ENCODE data around the gene POMT1.
"Not testable (repeated sequence)": the region's sequence is repeated elsewhere in the genome, so short reads cannot be mapped to it uniquely, and the experiment has no call there.

Gene POMT1

DNA sequence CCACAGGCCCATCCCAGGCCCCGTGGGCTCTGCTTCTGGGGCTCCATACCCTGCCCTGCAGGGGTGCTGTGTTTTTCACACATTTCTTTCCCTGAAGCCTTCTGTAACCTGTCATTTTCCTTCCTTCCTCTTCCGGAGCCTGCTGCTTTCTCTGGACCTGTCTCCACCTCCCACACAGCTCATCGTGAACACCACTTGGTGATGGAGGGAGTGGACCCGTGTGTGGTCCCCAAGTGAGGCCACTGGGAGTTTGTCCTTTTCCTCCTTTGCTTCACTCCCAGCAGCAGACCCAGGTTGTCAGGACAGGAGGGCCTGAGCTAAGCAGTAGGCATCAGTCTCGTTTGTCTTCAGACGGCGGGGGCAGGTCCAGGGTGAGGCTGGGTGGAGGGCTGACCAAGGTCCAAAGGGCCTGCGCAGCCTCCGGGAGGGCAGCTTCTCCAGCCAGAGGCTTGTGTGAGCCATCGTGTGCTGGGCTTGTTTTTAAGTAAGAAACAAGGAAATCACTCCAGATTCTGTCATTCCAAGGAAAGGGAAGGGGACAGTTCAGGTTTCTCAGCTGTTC is 5.8 kb upstream of the POMT1 start:
- DNase-seq = no peak

GRCh38 chr9:131499254-131499767 is 3.4 kb upstream of the POMT1 start:
- no peak for DNase-seq

- DNase-seq = no peak
Observed at GRCh38 chr9:131500377-131500776, 2.3 kb upstream of the POMT1 start.

GRCh38 chr9:131500939-131501541 is 1.7 kb upstream of the POMT1 start:
- DNase-seq = no peak

DNA sequence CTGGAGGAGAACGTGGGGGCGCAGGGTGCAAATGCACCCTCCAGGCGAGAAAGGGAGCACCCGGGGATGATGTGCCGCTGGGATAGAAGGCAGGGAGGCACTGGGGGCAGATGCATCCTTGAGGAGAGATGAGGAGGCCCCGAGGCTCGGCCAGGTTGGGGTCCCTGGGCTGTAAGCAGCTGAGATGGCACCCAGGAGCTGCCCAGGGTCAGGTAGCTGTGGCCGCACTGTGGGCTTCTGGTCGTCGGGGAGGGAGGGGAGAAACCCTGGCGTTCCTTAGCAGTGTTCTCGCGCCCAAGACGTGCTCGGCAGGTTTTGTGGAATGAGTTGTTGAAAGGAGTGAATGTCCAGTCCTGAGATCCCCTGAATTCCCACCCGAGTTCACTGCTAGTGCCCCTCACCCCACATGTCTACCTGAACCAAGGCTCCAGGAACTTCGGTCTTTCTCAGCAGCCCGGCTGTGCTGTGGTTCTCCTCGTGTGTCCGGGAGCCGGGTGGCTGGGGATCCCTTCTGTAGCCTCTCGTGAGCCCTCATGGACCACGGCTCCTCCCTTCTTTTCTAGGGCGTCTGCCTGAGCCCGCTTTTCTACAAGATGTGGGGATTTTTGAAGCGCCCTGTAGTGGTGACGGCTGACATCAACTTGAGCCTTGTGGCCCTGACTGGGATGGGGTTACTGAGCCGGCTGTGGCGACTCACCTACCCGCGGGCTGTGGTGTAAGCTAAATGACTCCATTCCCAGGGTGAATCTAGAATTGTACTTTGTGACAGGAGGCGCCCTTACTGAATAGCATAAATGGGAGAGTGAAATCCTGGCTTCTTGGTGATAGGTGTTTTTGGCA is 1.1 kb downstream of the POMT1 start:
- no peak for DNase-seq

GRCh38 chr9:131505012-131505411 is 2.3 kb downstream of the POMT1 start:
- DNase-seq = no peak

DNA sequence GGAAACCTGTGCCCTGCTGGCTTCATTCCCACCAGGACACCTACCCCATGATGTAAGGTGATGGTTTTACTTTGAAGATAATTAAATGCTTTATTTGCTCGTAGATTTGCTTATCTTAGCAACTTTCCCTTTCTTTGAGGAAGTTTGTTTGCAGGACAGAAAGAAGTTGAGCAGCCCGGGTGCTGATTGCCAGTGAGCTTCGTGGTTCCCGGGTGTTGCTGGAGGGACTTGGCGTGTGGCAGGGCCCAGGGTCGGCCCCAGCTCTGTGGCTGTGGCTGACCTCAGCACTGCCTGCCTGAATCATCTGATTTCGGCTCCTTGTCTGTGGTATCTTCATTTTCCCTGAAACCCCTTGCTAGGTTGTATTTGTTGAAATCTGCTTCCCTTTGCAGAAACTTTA is 8.7 kb downstream of the POMT1 start:
- DNase-seq = no peak

GRCh38 chr9:131511880-131512279 is 9.2 kb downstream of the POMT1 start:
- no peak for DNase-seq

DNA sequence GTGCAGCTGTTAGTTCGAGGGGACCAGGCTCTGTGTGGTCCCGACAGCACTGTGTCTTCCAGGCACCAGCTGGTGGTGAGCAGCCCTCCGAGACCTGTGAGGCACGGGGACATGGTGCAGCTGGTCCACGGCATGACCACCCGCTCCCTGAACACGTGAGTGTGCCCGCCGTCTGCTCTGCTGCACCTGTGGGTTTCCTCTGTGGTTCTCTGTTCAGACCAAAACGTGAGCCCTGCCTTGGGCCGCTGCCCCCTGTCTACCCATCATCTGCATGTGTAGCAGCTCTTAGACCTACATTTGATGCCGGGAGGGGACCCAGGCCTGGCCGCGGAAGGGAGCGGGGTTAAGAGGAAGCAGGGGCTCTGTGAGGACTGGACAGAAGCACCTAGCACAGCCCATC is 10.5 kb downstream of the POMT1 start:
- no peak for DNase-seq

DNA sequence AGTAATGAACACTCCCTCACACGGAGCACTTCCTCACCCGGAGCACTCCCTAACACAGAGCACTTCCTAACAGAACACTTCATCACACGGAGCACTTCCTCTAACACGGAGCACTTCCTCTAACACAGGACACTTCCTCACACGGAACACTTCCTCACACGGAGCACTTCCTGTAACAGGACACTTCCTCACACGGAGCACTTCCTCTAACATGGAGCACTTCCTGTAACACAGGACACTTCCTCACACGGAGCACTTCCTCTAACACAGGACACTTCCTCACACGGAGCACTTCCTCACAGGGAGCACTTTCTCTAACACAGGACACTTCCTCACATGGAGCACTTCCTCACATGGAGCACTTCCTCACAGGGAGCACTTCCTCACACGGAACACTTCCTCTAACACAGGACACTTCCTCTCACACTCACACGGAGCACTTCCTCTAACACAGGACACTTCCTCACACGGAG is 12.9 kb downstream of the POMT1 start:
- not testable (repeated sequence) for DNase-seq

- no peak for DNase-seq
Observed at GRCh38 chr9:131516100-131516499, 13.4 kb downstream of the POMT1 start.

DNA sequence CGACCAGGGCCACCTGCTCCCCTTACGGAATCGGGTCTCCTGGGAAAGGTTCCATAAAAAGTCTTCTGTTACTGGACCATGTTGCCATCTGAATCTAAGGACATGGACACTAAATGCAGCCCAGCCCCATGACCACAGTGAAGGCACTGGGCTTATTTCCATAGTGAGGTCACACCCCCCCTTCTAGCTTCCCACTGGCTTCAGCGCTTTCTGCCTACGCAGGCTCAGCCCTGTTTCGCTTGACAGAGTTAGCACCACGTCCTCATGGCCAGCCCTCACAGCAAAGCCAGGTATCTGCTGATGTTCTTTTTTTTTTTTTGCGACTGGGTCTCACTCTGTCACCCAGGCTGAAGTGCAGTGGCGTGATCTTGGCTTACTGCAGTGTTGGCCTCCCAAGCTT is 14.2 kb downstream of the POMT1 start:
- DNase-seq = no peak

DNA sequence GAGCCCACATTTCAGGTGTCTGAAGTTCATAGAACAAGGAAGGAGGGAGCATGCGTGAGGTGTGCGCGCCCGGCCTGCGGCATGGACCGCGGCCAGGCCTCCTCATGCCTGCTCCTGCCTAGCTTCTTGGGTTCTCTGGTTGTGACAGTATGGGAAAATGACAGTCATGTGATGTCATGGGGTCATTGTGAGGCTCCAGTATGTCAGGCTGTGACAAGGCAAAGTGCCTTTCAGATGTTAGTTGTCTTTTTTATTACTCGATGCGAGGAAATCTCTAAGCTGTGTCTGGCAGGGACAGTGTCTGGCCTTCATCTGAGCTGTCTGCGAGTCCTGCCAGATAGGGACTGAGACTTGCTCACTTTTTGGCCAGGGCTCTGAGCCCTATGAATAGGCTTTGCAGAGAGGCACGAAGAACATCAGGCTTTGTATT is 15.1 kb downstream of the POMT1 start:
- DNase-seq = no peak

DNA sequence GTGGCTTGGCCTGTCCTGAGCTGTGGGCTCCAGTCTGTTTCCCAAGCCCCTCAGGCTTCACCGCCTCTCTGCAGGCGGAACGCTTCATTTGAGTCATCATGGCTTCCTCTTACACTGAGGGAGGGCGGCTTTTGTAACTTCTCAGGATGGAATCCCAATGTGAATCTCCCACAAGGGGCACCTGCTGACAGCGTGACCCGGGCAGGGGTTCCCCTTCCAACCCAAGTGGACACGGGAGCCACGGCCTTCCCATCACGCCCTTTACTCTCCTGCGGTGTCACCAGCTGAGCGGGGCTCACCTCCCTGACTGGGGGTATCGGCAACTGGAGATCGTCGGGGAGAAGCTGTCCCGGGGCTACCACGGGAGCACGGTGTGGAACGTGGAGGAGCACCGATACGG is 15.8 kb downstream of the POMT1 start:
- no peak for DNase-seq

GRCh38 chr9:131520503-131520902 is 17.8 kb downstream of the POMT1 start:
- no peak for DNase-seq

GRCh38 chr9:131521203-131521602 is 18.5 kb downstream of the POMT1 start:
- no peak for DNase-seq

DNA sequence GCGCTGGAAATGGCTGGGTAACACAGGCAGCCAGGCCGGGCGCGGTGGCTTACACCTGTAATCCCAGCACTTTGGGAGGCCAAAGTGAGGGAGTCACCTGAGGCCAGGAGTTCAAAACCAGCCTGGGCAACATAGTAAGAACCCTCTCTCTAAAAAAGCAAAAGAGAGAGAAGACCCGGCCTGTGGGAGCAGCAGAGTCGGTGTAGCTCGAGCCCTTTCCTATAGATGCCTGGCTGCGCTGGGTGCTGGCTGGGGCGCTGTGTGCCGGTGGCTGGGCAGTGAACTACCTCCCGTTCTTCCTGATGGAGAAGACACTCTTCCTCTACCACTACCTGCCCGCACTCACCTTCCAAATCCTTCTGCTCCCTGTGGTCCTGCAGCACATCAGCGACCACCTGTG is 19.1 kb downstream of the POMT1 start:
- no peak for DNase-seq

DNA sequence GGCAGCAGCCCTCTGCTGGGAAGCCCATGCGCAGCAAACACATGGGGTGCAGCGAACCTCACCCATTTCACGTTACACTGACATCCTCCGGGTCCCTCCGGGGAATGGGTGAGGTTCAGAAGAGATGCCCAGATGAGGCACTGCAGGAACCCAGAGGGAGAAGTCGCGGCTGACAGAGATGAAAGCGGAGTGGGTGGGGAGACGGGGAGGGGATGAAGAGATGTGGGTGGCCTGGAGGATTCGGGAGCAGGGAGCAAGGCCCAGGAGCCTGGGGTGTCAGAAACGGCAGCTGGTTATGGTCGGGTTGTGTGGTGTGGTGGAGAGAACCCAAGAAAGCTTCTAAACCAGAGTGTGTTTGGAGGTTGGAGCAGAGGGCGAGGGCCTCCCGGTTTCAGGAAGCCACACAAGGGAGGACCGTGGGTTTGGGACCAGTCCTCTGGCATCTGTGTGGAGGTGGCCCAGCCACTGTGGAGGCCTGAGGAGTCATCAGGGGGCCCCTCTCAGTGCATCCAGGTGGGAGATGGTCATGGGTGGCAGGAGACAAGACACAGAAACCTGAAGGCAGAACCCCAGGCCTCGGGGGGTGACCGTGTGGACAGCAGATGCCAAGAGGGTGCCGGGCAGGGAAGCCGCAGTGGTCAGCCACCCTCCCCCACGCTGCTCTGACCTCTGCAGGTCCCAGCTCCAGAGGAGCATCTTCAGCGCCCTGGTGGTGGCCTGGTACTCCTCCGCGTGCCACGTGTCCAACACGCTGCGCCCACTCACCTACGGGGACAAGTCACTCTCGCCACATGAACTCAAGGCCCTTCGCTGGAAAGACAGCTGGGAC is 19.8 kb downstream of the POMT1 start:
- DNase-seq = no peak

GRCh38 chr9:131523086-131523388 is 20.3 kb downstream of the POMT1 start:
- no peak for DNase-seq

GRCh38 chr9:131523451-131524435 is 21.0 kb downstream of the POMT1 start:
- DNase-seq = no peak

- DNase-seq = no peak
Observed at GRCh38 chr9:131524665-131525315, 22.1 kb downstream of the POMT1 start.

Data from NCI-H510A (cell line).